Suppressor macrophage treated with lipopolysaccharide for 4 hours (primary cell): ENCODE measurements around the gene SPESP1.
"Not testable (repeated sequence)": the region's sequence is repeated elsewhere in the genome, so short reads cannot be mapped to it uniquely, and the experiment has no call there.

Source experiments
- DNase-seq: peaks from one replicate; pipeline ENCODE4 v3.0.0-alpha.2; 2020

Gene SPESP1

DNA sequence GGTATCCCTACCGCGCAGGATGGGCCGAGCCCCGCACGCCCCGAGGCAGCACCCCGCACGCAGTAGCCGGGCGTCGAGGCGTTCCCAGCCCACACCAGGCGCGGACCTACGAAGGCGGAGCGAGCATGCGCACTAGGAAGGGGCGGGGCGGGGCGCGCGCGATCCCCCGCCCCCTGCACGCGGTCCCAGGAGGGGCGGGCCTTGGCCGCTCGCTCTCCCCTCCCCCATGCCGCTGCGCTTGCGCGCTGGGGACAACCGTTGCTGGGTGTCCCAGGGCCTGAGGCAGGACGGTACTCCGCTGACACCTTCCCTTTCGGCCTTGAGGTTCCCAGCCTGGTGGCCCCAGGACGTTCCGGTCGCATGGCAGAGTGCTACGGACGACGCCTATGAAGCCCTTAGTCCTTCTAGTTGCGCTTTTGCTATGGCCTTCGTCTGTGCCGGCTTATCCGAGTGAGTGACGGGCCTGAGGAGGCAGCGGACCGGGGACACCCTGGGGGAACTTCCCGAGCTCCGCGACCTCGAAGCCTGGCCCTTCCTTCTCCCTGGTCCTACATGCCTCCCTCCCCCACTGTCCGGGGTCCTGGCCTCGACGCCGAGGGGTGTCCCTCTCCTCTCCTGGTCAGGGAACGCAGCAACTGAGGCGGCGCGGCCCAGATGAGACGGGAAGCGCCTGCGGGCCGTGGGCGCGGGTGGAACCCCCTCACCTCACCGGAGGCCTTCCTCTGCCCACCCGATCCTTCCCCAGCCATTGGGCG, at the start of gene SPESP1:
SPESP1 (plus strand) TSS at position 258 of the 755 bp plus-strand sequence; CDS start at position 387, 129 bp downstream.
- peak; percentile 23 for DNase-seq

DNA sequence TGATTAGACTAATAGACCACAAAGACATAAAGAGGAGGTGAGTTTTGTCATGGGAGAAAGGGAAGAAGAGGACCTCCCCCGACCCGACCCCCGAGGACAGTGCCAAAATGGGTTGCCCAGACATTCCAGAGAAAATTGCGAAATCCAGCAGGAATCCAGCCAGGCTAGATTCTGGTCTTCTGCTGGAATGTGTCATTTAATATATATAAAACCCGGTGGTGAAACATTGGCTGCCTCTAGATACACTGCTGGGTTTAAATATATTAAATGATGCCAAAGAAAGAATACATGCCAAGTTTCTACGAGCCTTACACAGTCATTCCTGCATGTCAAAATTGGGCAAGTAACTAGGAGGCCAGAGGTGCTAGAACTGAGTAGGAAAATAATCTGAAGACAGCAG, 45.3 kb upstream of the SPESP1 start:
- DNase-seq, result no peak

DNA sequence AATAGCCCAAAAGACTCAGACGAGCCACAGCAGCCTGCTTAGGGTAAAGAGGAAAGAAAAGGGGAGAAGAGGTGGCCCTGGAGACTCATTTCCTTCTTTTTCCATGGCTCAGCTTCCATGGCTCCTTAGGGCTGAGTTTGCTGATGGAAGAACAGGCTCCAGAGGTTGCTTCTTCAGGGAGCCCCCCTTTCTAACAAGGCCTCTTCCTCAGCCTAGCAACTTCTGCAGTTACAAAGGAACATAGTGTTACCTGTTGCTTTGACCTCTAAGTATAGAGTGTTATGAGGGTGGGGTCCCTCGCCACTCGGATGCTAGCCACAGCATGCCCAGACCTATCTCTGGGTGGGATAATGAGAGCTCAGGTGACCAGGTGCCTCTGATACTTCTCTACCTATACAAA, 43.2 kb upstream of the SPESP1 start:
- no peak for DNase-seq

DNA sequence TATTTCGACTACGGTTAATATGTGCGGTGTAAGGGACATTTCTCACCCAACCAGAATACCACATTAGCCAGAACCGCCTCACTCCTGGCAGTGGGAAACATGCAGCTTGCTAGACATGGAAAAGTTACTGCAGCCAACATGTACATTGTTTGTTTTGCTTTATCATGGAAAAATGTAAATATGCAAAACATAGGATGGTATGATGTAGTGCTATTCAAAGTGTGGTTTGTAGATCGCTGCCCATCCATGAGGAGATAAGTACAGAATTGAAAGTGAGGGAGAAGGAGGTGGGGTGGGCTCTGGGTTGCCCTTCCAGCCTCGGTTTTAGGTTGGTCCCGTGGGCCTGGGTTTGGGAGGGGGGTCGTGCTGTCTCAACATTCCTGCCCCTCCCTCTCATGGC, 42.5 kb upstream of the SPESP1 start:
- DNase-seq, result no peak

GRCh38 chr15:68888419-68888818, 41.9 kb upstream of the SPESP1 start:
- no peak for DNase-seq

GRCh38 chr15:68894208-68894607, 36.1 kb upstream of the SPESP1 start:
- DNase-seq, result no peak

GRCh38 chr15:68896178-68896577, 34.1 kb upstream of the SPESP1 start:
- DNase-seq, result no peak

DNA sequence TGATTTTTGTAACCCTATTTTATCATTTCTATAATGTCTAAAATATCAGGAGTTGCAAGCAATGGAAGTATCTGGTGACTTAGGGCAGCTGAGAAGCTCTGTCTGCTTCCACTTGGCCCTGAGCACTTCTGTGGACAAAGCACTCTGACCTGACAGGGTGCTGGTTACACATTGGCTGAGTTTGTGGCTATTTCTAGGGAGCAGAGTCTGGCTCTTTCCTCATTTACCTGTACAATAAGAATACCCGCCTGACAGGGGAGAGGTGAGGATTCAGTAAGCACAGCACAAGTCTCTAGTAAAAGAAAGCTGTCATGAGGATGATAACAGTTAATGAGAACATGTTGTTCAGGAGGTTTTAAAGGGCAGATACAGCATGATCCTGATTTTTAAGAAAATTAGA, 33.3 kb upstream of the SPESP1 start:
- DNase-seq, result no peak

GRCh38 chr15:68900027-68900426, 30.3 kb upstream of the SPESP1 start:
- no peak for DNase-seq

DNA sequence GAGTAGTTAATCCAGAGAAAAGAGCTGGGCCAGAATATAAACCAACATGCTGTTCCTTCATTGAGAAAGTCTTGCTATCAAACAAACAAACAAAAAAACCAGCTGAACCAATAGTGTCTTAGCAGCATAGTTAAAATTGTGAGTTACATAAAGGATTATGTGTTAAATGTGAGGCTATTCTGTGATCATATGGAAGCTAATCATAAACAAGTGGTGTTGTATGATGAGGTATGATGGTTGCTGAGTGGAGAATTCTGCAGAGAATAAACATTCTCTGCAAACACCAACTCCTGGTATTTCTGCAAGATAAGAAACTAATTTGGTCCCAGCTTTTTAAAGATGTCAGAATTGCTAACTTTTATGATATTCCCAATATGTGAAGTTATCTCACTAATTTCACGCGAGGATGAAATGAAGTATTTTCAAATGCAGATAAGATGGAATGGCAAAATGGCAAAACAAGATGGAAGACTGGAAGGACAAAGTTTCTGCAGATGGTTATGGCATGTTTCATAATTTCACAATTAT, 22.9 kb upstream of the SPESP1 start:
- no peak for DNase-seq

DNA sequence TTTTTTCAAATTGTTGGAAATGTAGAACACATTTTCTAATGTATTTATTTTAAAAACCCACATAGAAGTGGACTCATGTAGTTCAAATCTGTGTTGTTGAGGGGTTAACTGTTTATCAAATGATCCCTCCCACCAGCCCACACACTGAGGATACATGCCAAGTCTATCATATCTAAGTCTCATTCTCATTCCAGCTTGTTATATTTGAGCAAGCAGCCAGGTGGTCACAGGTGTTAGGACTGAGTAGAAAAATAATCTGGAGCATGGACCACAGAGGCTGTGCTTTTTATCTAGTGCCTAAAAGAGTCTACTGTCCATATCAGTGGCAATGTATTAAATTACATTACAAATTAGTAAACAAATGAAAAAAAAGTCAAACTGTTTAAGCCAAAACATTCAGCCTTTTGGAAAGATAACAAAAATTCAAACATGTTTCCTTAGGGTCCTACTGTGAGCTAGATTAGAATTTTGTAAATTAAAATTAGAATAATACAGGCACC, 20.7 kb upstream of the SPESP1 start:
- no peak for DNase-seq

- DNase-seq, result no peak
Observed at GRCh38 chr15:68910341-68910740, 20.0 kb upstream of the SPESP1 start.

DNA sequence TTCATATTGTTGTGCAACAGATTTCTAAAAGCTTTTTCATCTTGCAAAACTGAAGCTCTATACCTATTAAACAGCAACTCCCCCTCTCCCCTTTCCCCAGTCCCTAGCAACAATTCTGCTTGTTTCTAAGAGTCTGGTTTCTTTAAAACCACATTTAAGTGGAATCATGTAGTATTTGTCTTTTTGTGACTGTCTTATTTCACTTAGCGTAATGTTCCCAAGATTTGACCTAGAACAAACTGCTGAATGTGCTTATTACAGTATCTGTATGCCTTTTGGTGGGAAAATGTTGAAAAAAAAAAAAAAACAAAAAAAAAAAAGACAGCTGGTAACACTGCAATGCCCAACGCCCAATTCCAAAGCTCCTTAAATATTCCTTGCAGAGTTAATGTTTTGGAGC, 19.5 kb upstream of the SPESP1 start:
- DNase-seq, result no peak

GRCh38 chr15:68921926-68922325, 8.4 kb upstream of the SPESP1 start:
- DNase-seq, result peak; percentile 7

GRCh38 chr15:68924866-68925560, 5.3 kb upstream of the SPESP1 start:
- DNase-seq, result peak; percentile 73

GRCh38 chr15:68933001-68933400, 2.7 kb downstream of the SPESP1 start:
- DNase-seq, result peak; percentile 5

DNA sequence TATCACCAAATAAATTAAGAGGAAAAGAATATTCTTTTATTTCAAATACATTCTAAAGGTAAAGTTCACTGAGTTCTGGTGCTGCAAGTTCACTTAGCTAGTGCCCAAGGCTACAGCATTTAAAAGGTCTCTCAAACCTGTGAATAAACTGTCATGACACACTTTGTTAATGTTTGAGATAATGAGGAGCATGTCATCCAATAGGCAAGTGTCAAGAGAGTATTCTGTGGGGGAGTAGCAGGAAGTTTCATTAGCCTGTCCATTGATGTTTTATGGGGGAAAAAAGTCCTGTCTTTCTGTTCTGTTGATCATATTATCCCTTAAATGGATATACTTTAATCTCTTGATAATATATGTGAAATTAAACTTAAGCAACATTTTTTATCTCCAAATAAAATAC, 4.0 kb downstream of the SPESP1 start:
- no peak for DNase-seq

DNA sequence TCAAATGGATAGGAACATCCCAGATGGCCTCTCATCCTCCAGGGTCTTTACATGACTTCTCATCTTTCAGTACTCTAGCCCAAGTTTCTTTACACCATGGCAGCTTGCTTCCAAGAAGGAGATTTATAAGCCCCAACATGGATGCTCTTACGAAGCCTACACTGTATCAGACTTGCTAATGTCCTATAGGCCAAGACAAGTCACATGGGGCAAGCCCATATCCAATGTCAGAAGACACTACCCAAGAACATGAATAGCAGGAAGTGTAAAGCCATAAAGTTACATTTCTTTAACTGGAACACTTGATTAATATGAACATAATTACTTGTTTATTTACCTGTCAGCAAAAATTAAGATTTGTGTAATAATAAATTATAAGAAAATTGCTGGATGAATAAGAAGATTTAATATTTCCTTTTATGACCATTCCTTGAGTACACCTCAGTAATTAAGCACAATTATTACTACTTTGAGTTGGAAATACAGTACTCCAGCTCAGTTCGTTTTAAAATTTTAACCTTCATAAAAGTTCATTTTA, 5.1 kb downstream of the SPESP1 start:
- DNase-seq, result no peak

DNA sequence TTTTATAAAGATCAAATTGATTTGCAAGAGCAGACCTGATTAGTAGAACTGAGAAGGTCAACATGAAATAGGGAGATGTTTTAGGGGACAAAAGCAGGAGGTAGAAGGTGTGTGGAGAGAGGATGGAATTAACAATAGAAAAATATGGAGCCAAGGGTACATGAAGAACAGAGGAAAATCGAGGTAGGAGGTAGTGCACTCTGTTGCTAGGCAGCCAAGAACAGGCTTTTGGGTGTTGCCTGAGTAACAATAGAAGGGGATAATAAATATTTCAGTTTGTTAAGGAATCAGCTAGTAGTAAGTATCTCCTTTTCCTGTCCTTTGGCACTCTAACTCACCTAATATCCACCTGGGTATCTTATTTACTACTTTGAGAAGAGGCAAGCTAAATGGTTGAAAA, 9.2 kb downstream of the SPESP1 start:
- DNase-seq, result no peak

DNA sequence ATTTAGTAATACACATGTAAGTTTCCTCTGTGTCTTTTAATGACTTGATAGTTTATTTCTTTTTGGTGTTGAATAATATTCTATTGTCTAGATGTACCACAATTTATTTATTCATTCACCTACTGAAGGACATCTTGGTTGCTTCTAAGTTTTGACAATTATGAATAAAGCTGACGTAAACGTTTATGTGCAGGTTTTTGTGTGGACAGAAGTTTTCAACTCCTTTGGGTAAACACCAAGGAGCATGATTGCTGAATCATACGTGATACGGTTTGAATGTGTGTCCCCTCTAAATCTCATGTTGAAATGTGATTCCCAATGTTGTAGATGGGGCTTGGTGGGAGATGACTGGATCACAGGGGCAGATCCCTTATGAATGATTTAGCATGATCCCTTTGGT, 21.5 kb downstream of the SPESP1 start:
- DNase-seq, result no peak

DNA sequence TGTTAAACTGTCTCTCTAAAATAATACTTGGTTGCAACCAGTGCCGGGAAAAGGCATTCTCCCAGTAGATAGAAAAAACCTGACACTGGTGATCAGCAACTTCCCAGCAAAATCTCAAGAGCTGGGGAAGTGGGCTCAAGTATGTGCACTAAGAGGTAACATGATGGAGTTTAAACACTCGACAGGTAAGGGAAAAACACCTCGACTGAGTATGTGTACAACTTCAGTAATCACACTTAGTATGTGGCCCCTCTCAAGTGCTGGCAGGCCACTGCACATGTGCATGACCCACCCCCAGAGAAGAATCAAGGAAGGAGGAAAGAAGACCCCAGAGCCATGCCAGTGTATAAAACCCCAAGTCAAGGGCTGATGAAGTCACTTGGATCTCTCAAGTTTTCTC, 27.4 kb downstream of the SPESP1 start:
- DNase-seq, result no peak

DNA sequence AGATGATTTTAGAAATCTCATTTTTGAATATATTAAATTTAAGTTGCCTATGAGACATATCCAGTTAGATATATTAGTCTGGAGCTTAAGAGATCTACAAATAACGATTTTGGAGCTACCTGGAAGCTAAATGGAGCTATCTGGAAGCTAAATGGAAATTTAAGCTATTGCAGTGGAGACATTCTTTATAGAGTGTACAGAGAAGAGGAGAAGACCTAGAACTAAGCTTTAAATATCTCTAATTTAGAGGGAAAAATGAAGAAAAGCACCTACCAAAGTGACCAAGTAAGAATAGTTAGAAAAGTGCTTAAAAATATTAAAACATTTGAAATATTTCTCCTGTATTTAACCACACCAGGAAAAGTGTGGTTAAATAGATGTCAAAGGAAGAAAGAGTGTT, 28.3 kb downstream of the SPESP1 start:
- no peak for DNase-seq

- no peak for DNase-seq
Observed at GRCh38 chr15:68962465-68962864, 32.1 kb downstream of the SPESP1 start.

DNA sequence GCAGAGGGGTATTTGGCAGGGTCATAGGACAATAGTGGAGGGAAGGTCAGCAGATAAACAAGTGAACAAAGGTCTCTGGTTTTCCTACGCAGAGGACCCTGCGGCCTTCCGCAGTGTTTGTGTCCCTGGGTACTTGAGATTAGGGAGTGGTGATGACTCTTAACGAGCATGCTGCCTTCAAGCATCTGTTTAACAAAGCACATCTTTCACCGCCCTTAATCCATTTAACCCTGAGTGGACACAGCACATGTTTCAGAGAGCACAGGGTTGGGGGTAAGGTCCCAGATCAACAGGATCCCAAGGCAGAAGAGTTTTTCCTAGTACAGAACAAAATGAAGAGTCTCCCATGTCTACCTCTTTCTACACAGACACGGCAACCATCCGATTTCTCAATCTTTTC, 33.4 kb downstream of the SPESP1 start:
- DNase-seq, result not testable (repeated sequence)
